Activated CD4-positive, alpha-beta T cell treated with anti-CD3 and anti-CD28 coated beads, Interleukin-10, Interleukin-2, amounts not matched to agents 100 ng/mL and 50 ng/mL, durations not matched to agents 16 hours and 8 hours (primary cell): ENCODE data around the gene CHPF2.

ENCODE experiments used
- DNase-seq: peaks from one replicate; pipeline ENCODE4 v3.0.0-alpha.2; 2020

CHPF2 gene

GRCh38 chr7:151235091-151235787 lies 3.0 kb downstream of the CHPF2 start:
- DNase-seq = no peak

GRCh38 chr7:151236406-151236805 lies 4.1 kb downstream of the CHPF2 start:
- DNase-seq = no peak

GRCh38 chr7:151237244-151238189 lies 5.2 kb downstream of the CHPF2 start:
- no peak for DNase-seq

- DNase-seq = no peak
These were observed 6.0 kb downstream of the CHPF2 start for GRCh38 chr7:151238190-151238810.

- no peak for DNase-seq
These were observed 6.9 kb downstream of the CHPF2 start for GRCh38 chr7:151238924-151239836.

- no peak for DNase-seq
These were observed 7.7 kb downstream of the CHPF2 start for GRCh38 chr7:151239837-151240459.

GRCh38 chr7:151240536-151240935 lies 8.3 kb downstream of the CHPF2 start:
- no peak for DNase-seq

- no peak for DNase-seq
These were observed 8.9 kb downstream of the CHPF2 start for GRCh38 chr7:151240942-151241754.

- DNase-seq = no peak
These were observed 9.4 kb downstream of the CHPF2 start for GRCh38 chr7:151241755-151242096.

- DNase-seq = no peak
These were observed 10.1 kb downstream of the CHPF2 start for GRCh38 chr7:151242159-151243044.

- DNase-seq = no peak
These were observed 10.7 kb downstream of the CHPF2 start for GRCh38 chr7:151243045-151243349.

- peak; percentile 45 for DNase-seq
These were observed 11.3 kb downstream of the CHPF2 start for GRCh38 chr7:151243408-151244195.

GRCh38 chr7:151244196-151244840 lies 12.0 kb downstream of the CHPF2 start:
- peak; percentile 70 for DNase-seq

GRCh38 chr7:151244841-151245346 lies 12.6 kb downstream of the CHPF2 start:
- no peak for DNase-seq

GRCh38 chr7:151245360-151246101 lies 13.2 kb downstream of the CHPF2 start:
- peak; percentile 70 for DNase-seq

GRCh38 chr7:151246102-151246850 lies 14.0 kb downstream of the CHPF2 start:
- DNase-seq = no peak
